Measurements from ENCODE around the gene LMO7. TPM values are rescaled to one million over a fixed set of nuclear protein-coding genes. Genes with fewer than 3 reads are reported as not detected.

LMO7 gene
- total and polyA plus RNA-seq, 2 of the 4 experiments (the other 2 are of a cell fraction), result 266 to 367 TPM

DNA sequence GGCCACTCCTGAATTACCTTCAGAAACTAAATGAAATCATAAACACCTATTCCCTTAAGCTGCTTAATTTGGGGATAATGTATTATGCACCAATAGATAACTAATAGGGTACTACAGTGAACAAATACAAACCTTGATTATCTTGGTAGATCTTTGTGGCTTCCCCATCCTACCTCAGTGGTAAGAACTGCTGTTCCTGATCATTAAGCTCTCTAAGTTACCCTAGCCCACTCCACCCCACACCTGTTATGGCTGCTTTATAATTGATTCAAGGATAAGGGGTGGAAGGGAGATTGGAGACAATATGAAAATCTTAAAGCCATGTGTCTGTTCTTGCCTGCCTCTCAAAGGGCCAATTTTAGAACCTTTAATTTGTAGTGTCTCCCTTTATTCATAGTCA, 121.2 kb downstream of the LMO7 start:
- peaks cover 8% of the 10 kb centered on the region for H3K9me1 ChIP-seq (ENCODE audit: insufficient read depth, low read length)
- H2BK15ac ChIP-seq (ENCODE audit: low read depth, low read length), result no peak overlapping the region
- H3K18ac ChIP-seq (ENCODE audit: low read depth, low read length), result no peak overlapping the region
- no peaks in the 10 kb centered on the region; the same call in 1 of the 2 replicates for H3K36me3 ChIP-seq (ENCODE audit: control insufficient read depth, insufficient read depth, low read length)
- no peak overlapping the region for H2AK5ac ChIP-seq (ENCODE audit: low read depth, low read length)
- H3K4me3 ChIP-seq (ENCODE audit: insufficient read depth, low read depth, low read length), result no peak overlapping the region
- intact Hi-C loops (cut with micrococcal nuclease), result no loop called here
- no peak overlapping the region for H3K4me2 ChIP-seq (ENCODE audit: low read depth, low read length)
- no peak overlapping the region for H3K4ac ChIP-seq (ENCODE audit: low read depth, low read length)
- no peak overlapping the region for H4K91ac ChIP-seq (ENCODE audit: insufficient read depth, low read depth, low read length)
- H3K27ac ChIP-seq (ENCODE audit: insufficient read depth, low read length), result no peak overlapping the region
- peaks cover 26 to 79% of the 10 kb centered on the region in 2 experiments for H3K79me1 ChIP-seq (ENCODE audit: low read depth in 1 of 2, low read length in 2 of 2)
- peaks cover 81% of the 10 kb centered on the region for H4K20me1 ChIP-seq (ENCODE audit: insufficient read depth, low read length)
- H4K8ac ChIP-seq (ENCODE audit: low read depth in 2 of 2, low read length in 2 of 2), result no peak overlapping the region
- H3K4me1 ChIP-seq (ENCODE audit: control insufficient read depth, insufficient read depth, low read length), result peaks cover 10% of the 10 kb centered on the region
- BruUV-seq (replicated peaks), result no TSS peak
- no peak overlapping the region for H4K5ac ChIP-seq (ENCODE audit: low read depth, low read length)
- no peaks in the 10 kb centered on the region for H3K27me3 ChIP-seq (ENCODE audit: control insufficient read depth, insufficient read depth, low read length)
- no peak overlapping the region for H2BK120ac ChIP-seq (ENCODE audit: low read depth, low read length)
- no peak overlapping the region for H2BK20ac ChIP-seq (ENCODE audit: low read depth, low read length)
- no peak overlapping the region for H3K14ac ChIP-seq (replicated peaks; ENCODE audit: low read depth, low read length)
- no peak overlapping the region for H3K9ac ChIP-seq (ENCODE audit: low read depth, low read length)
- ChIA-PET CTCF (no interaction called here), POLR2A (ENCODE audit: unreplicated experiment) (no interaction called here)
- H3K9me3 ChIP-seq (ENCODE audit: control insufficient read depth, insufficient read depth, low read length), result no peaks in the 10 kb centered on the region
- no peak overlapping the region for H2AFZ ChIP-seq (replicated peaks; ENCODE audit: low read length, poor library complexity)
- no peak overlapping the region for H2AK9ac ChIP-seq (replicated peaks; ENCODE audit: low read depth, low read length, poor library complexity)
- TF ChIP-seq POLR2A (IDR thresholded peaks at IDR 0.05; ENCODE audit: low read depth, low read length) (no peak), CTCF (conservative IDR thresholded peaks at IDR 0.05; ENCODE audit: low read depth, low read length) (no peak), ELK1 (IDR thresholded peaks at IDR 0.05; ENCODE audit: borderline replicate concordance, low read depth, low read length) (no peak), MAFK (IDR thresholded peaks at IDR 0.05; ENCODE audit: low read depth, low read length) (no peak), RAD21 (IDR thresholded peaks at IDR 0.05; ENCODE audit: low read length) (no peak), FOS (IDR thresholded peaks at IDR 0.05; ENCODE audit: low read depth, low read length) (no peak), SMC3 (IDR thresholded peaks at IDR 0.05; ENCODE audit: low read depth, low read length) (no peak), NFE2L2 (IDR thresholded peaks at IDR 0.05; ENCODE audit: low read depth, low read length) (no peak), RCOR1 (IDR thresholded peaks at IDR 0.05; ENCODE audit: insufficient replicate concordance, low read length) (no peak), RFX5 (IDR thresholded peaks at IDR 0.05; ENCODE audit: low read depth, low read length) (no peak), MXI1 (IDR thresholded peaks at IDR 0.05; ENCODE audit: borderline replicate concordance, low read depth, low read length) (no peak), CHD1 (IDR thresholded peaks at IDR 0.05; ENCODE audit: low read depth, low read length) (no peak), BHLHE40 (IDR thresholded peaks at IDR 0.05; ENCODE audit: low read depth, low read length) (no peak), CEBPB (IDR thresholded peaks at IDR 0.05; ENCODE audit: low read depth, low read length) (no peak)
- TF ChIP-seq, protein P1, sequence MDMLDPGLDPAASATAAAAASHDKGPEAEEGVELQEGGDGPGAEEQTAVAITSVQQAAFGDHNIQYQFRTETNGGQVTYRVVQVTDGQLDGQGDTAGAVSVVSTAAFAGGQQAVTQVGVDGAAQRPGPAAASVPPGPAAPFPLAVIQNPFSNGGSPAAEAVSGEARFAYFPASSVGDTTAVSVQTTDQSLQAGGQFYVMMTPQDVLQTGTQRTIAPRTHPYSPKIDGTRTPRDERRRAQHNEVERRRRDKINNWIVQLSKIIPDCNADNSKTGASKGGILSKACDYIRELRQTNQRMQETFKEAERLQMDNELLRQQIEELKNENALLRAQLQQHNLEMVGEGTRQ (IDR thresholded peaks at IDR 0.05; ENCODE audit: low read depth, low read length), result no peak
- dilution Hi-C loops (cut with HindIII; ENCODE audit: low sequenced_read_pairs, unreplicated experiment), result no loop called here
- in situ Hi-C loops (cut with MboI; ENCODE audit: low sequenced_read_pairs), result no loop called here
- no peak for ATAC-seq (ENCODE audit: low read depth)
- no peak overlapping the region for H3K23ac ChIP-seq (ENCODE audit: low read depth, low read length)
- no peak for DNase-seq
- H2BK5ac ChIP-seq (ENCODE audit: low read depth, low read length, poor library complexity, severe bottlenecking), result peak overlapping the region; percentile 69
- H3K56ac ChIP-seq (ENCODE audit: extremely low read depth, insufficient read depth, low read length), result no peak overlapping the region
